NCI-H2171 treated with DMSO at 0.1 percent for 48 hours (cell line): ENCODE measurements around the gene TPRG1L.
A peak's percentile ranks its signal among the peaks of the same experiment; 100 is the strongest.

Source experiments
- DNase-seq: peaks from one replicate; lab custom pipeline; 2025; lab: John Stamatoyannopoulos, UW

TPRG1L gene

GRCh38 chr1:3628445-3628844 is 3.6 kb downstream of the TPRG1L start:
- DNase-seq, result no peak

- no peak for DNase-seq
Measured at GRCh38 chr1:3629561-3630160, 4.8 kb downstream of the TPRG1L start.

- DNase-seq, result no peak
Measured at GRCh38 chr1:3630161-3630611, 5.4 kb downstream of the TPRG1L start.

- DNase-seq, result no peak
Measured at GRCh38 chr1:3630914-3631313, 6.1 kb downstream of the TPRG1L start.

GRCh38 chr1:3631320-3632260 is 6.8 kb downstream of the TPRG1L start:
- DNase-seq, result peak; percentile 63

GRCh38 chr1:3632298-3632697 is 7.5 kb downstream of the TPRG1L start:
- no peak for DNase-seq

- no peak for DNase-seq
Measured at GRCh38 chr1:3632716-3633343, 8.0 kb downstream of the TPRG1L start.

GRCh38 chr1:3633344-3634058 is 8.7 kb downstream of the TPRG1L start:
- DNase-seq, result no peak

- no peak for DNase-seq
Measured at GRCh38 chr1:3634059-3634800, 9.4 kb downstream of the TPRG1L start.

GRCh38 chr1:3636080-3636479 is 11.3 kb downstream of the TPRG1L start:
- no peak for DNase-seq

- no peak for DNase-seq
Measured at GRCh38 chr1:3636531-3636930, 11.7 kb downstream of the TPRG1L start.

GRCh38 chr1:3638027-3638426 is 13.2 kb downstream of the TPRG1L start:
- DNase-seq, result no peak

- DNase-seq, result no peak
Measured at GRCh38 chr1:3638676-3639075, 13.9 kb downstream of the TPRG1L start.

GRCh38 chr1:3639397-3639911 is 14.6 kb downstream of the TPRG1L start:
- no peak for DNase-seq

GRCh38 chr1:3640121-3640837 is 15.5 kb downstream of the TPRG1L start:
- no peak for DNase-seq

- DNase-seq, result no peak
Measured at GRCh38 chr1:3641046-3641760, 16.4 kb downstream of the TPRG1L start.

GRCh38 chr1:3641816-3642215 is 17.0 kb downstream of the TPRG1L start:
- no peak for DNase-seq

- no peak for DNase-seq
Measured at GRCh38 chr1:3642919-3643675, 18.3 kb downstream of the TPRG1L start.

- DNase-seq, result no peak
Measured at GRCh38 chr1:3644273-3644672, 19.5 kb downstream of the TPRG1L start.
